ENCODE data around the gene DOK5.

DOK5 gene

GRCh38 chr20:54680439-54680838 is 205.0 kb downstream of the DOK5 start:
- no peaks in the 10 kb centered on the region for H3K4me1 ChIP-seq (ENCODE audit: control insufficient read depth, insufficient read depth, low read length)
- H3K9ac ChIP-seq (ENCODE audit: low read length): no peak overlapping the region
- no peaks in the 10 kb centered on the region for H3K27me3 ChIP-seq (ENCODE audit: control insufficient read depth, insufficient read depth, low read length)
- H3K36me3 ChIP-seq (ENCODE audit: control insufficient read depth, insufficient read depth, low read length): no peaks in the 10 kb centered on the region
- no peak overlapping the region for H3K4me3 ChIP-seq (ENCODE audit: low read length)
- no peaks in the 10 kb centered on the region for H3K9me3 ChIP-seq (ENCODE audit: control insufficient read depth, low read length)

- Histone ChIP-seq H3K4me3 (ENCODE audit: low read length) (no peak overlapping the region), H3K4me1 (ENCODE audit: control insufficient read depth, insufficient read depth, low read length) (no peaks in the 10 kb centered on the region), H3K9ac (ENCODE audit: low read length) (no peak overlapping the region), H3K9me3 (ENCODE audit: control insufficient read depth, low read length) (no peaks in the 10 kb centered on the region), H3K27me3 (ENCODE audit: control insufficient read depth, insufficient read depth, low read length) (no peaks in the 10 kb centered on the region), H3K36me3 (ENCODE audit: control insufficient read depth, insufficient read depth, low read length) (no peaks in the 10 kb centered on the region)
Measured at GRCh38 chr20:54680872-54681619, 205.7 kb downstream of the DOK5 start.

- Histone ChIP-seq H3K9ac (ENCODE audit: low read length) (no peak overlapping the region), H3K4me3 (ENCODE audit: low read length) (no peak overlapping the region), H3K27me3 (ENCODE audit: control insufficient read depth, insufficient read depth, low read length) (no peaks in the 10 kb centered on the region), H3K4me1 (ENCODE audit: control insufficient read depth, insufficient read depth, low read length) (no peaks in the 10 kb centered on the region), H3K9me3 (ENCODE audit: control insufficient read depth, low read length) (no peaks in the 10 kb centered on the region), H3K36me3 (ENCODE audit: control insufficient read depth, insufficient read depth, low read length) (no peaks in the 10 kb centered on the region)
Measured at GRCh38 chr20:54681869-54682268, 206.5 kb downstream of the DOK5 start.

- Histone ChIP-seq H3K36me3 (ENCODE audit: control insufficient read depth, insufficient read depth, low read length) (no peaks in the 10 kb centered on the region), H3K4me1 (ENCODE audit: control insufficient read depth, insufficient read depth, low read length) (no peaks in the 10 kb centered on the region), H3K9ac (ENCODE audit: low read length) (no peak overlapping the region), H3K27me3 (ENCODE audit: control insufficient read depth, insufficient read depth, low read length) (no peaks in the 10 kb centered on the region), H3K9me3 (ENCODE audit: control insufficient read depth, low read length) (no peaks in the 10 kb centered on the region), H3K4me3 (ENCODE audit: low read length) (no peak overlapping the region)
Measured at GRCh38 chr20:54688476-54688875, 213.1 kb downstream of the DOK5 start.

GRCh38 chr20:54690323-54690722 is 214.9 kb downstream of the DOK5 start:
- Histone ChIP-seq H3K36me3 (ENCODE audit: control insufficient read depth, insufficient read depth, low read length) (no peaks in the 10 kb centered on the region), H3K9me3 (ENCODE audit: control insufficient read depth, low read length) (no peaks in the 10 kb centered on the region), H3K9ac (ENCODE audit: low read length) (no peak overlapping the region), H3K27me3 (ENCODE audit: control insufficient read depth, insufficient read depth, low read length) (no peaks in the 10 kb centered on the region), H3K4me1 (ENCODE audit: control insufficient read depth, insufficient read depth, low read length) (no peaks in the 10 kb centered on the region), H3K4me3 (ENCODE audit: low read length) (no peak overlapping the region)

GRCh38 chr20:54691327-54691726 is 215.9 kb downstream of the DOK5 start:
- Histone ChIP-seq H3K4me1 (ENCODE audit: control insufficient read depth, insufficient read depth, low read length) (no peaks in the 10 kb centered on the region), H3K27me3 (ENCODE audit: control insufficient read depth, insufficient read depth, low read length) (no peaks in the 10 kb centered on the region), H3K4me3 (ENCODE audit: low read length) (no peak overlapping the region), H3K9me3 (ENCODE audit: control insufficient read depth, low read length) (no peaks in the 10 kb centered on the region), H3K9ac (ENCODE audit: low read length) (no peak overlapping the region), H3K36me3 (ENCODE audit: control insufficient read depth, insufficient read depth, low read length) (no peaks in the 10 kb centered on the region)

- Histone ChIP-seq H3K9me3 (ENCODE audit: control insufficient read depth, low read length) (no peaks in the 10 kb centered on the region), H3K4me1 (ENCODE audit: control insufficient read depth, insufficient read depth, low read length) (no peaks in the 10 kb centered on the region), H3K36me3 (ENCODE audit: control insufficient read depth, insufficient read depth, low read length) (no peaks in the 10 kb centered on the region), H3K9ac (ENCODE audit: low read length) (no peak overlapping the region), H3K4me3 (ENCODE audit: low read length) (no peak overlapping the region), H3K27me3 (ENCODE audit: control insufficient read depth, insufficient read depth, low read length) (no peaks in the 10 kb centered on the region)
Measured at GRCh38 chr20:54692168-54692887, 216.9 kb downstream of the DOK5 start.

- Histone ChIP-seq H3K9me3 (ENCODE audit: control insufficient read depth, low read length) (no peaks in the 10 kb centered on the region), H3K27me3 (ENCODE audit: control insufficient read depth, insufficient read depth, low read length) (no peaks in the 10 kb centered on the region), H3K4me3 (ENCODE audit: low read length) (no peak overlapping the region), H3K9ac (ENCODE audit: low read length) (no peak overlapping the region), H3K36me3 (ENCODE audit: control insufficient read depth, insufficient read depth, low read length) (no peaks in the 10 kb centered on the region), H3K4me1 (ENCODE audit: control insufficient read depth, insufficient read depth, low read length) (no peaks in the 10 kb centered on the region)
Measured at GRCh38 chr20:54694516-54694915, 219.1 kb downstream of the DOK5 start.

GRCh38 chr20:54698373-54698772 is 223.0 kb downstream of the DOK5 start:
- no peaks in the 10 kb centered on the region for H3K27me3 ChIP-seq (ENCODE audit: control insufficient read depth, insufficient read depth, low read length)
- H3K4me1 ChIP-seq (ENCODE audit: control insufficient read depth, insufficient read depth, low read length): no peaks in the 10 kb centered on the region
- no peaks in the 10 kb centered on the region for H3K36me3 ChIP-seq (ENCODE audit: control insufficient read depth, insufficient read depth, low read length)
- no peaks in the 10 kb centered on the region for H3K9me3 ChIP-seq (ENCODE audit: control insufficient read depth, low read length)
- no peak overlapping the region for H3K9ac ChIP-seq (ENCODE audit: low read length)
- no peak overlapping the region for H3K4me3 ChIP-seq (ENCODE audit: low read length)

Measured in mucosa of stomach (tissue), 1 donor.